Activated CD4-positive, alpha-beta T cell treated with anti-CD3 and anti-CD28 coated beads, Interleukin-2, amount 50 U/mL, for 48 hours (primary cell): Measurements from ENCODE around the gene PCDHA10.

Experiments
- DNase-seq, 2 experiments: peaks; one replicate each; pipeline ENCODE4 v3.0.0-alpha.2; 2020

PCDHA10 gene

DNA sequence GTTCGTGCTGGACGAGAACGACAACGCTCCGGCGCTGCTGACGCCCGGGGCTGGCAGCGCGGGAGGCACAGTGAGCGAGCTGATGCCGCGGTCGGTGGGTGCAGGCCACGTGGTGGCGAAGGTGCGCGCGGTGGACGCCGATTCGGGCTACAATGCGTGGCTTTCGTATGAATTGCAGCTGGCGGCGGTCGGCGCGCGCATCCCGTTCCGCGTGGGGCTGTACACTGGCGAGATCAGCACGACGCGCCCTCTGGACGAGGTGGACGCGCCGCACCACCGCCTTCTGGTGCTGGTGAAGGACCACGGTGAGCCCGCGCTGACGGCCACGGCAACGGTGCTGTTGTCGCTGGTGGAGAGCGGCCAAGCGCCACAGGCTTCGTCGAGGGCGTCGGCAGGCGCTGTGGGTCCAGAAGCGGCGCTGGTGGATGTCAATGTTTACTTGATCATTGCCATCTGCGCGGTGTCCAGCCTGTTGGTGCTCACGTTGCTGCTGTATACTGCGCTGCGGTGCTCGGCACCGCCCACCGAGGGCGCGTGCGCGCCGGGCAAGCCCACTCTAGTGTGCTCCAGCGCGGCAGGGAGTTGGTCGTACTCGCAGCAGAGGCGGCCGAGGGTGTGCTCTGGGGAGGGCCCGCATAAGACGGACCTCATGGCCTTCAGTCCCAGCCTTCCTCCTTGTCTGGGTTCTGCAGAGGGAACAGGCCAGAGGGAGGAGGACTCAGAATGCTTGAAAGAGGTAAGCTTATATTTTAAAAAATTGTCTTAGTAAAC is 28.4 kb downstream of the PCDHA10 start:
- no peak for DNase-seq

GRCh38 chr5:140916325-140916724 is 60.6 kb downstream of the PCDHA10 start:
- no peak for DNase-seq
